HCT116 (cell line): ENCODE data around the gene MAVS.

Experiments used
- EZH2 ChIP-seq: fragments of 200-600 bp; sonication (generic); IDR thresholded peaks from 2 replicates; pipeline ENCODE4 v1.6.1; 2017; ENCODE audit warnings: antibody characterized with exemption, mixed run types
- JUND ChIP-seq: IDR thresholded peaks from 2 replicates; pipeline ENCODE4 v1.6.1; 2012
- POLR2A ChIP-seq: IDR thresholded peaks from 2 replicates; pipeline ENCODE4 v1.7.0; 2011; ENCODE audit warnings: borderline replicate concordance; ENCODE audit not compliant: insufficient read depth, insufficient read length; ENCODE audit errors: extremely low read depth
- REST ChIP-seq: IDR thresholded peaks from 2 replicates; pipeline ENCODE4 v1.6.1; 2012; ENCODE audit warnings: low read depth
- ZNF274 ChIP-seq: fragments of 200-500 bp; sonication (Bioruptor generic); IDR thresholded peaks from 2 replicates; pipeline ENCODE4 v1.6.1; 2014; ENCODE audit warnings: mild to moderate bottlenecking, low read depth, low read length, inconsistent platforms

DNA sequence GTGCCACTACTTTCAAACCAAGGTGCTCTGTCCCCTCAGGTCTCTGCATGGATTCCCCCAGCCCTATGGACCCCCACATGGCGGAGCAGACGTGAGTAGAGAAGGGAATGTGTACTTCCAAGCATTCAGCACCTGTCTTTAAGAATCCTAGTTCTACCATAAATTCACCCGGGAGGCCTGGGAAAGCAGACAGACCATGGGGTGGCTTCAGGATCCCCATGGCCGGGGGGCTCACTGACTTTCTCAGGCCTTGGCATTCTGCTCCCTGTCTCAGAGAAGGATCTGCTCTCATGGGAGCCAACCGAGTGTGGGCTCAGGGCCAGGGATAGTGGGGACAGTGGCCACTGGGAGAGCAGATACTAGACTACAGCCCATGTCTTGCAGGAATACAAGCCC is 48.3 kb upstream of the MAVS start:
- TF ChIP-seq JUND: no peak
- TF ChIP-seq POLR2A: no peak
- TF ChIP-seq REST: no peak
- no peak for TF ChIP-seq ZNF274
- no peak for TF ChIP-seq EZH2
